ENCODE measurements around the gene FTH1.

- TF ChIP-seq POLR2A (IDR thresholded peaks at IDR 0.05) (peak in 1 of 2 donors; percentile 5), CTCF (IDR thresholded peaks at IDR 0.05) (no peak)
Observed at GRCh38 chr11:61962213-61963015, 5.0 kb downstream of the FTH1 start.

Data from Peyer's patch (tissue), 4 donors.